ENCODE measurements around the gene SH2B3.
"Not testable (repeated sequence)": the region's sequence is repeated elsewhere in the genome, so short reads cannot be mapped to it uniquely, and the experiment has no call there.

Gene SH2B3

GRCh38 chr12:111458546-111459172, 52.9 kb downstream of the SH2B3 start:
- Histone ChIP-seq H3K4me3 (ENCODE audit: low read depth, low read length) (no peak overlapping the region), H3K27me3 (ENCODE audit: insufficient read depth, low read depth, severe bottlenecking) (no peaks in the 10 kb centered on the region), H3K36me3 (peaks cover 49% of the 10 kb centered on the region), H3K9me3 (ENCODE audit: severe bottlenecking) (no peaks in the 10 kb centered on the region), H3K27ac (no peak overlapping the region)
- no peak for DNase-seq
- TF ChIP-seq, protein P1, sequence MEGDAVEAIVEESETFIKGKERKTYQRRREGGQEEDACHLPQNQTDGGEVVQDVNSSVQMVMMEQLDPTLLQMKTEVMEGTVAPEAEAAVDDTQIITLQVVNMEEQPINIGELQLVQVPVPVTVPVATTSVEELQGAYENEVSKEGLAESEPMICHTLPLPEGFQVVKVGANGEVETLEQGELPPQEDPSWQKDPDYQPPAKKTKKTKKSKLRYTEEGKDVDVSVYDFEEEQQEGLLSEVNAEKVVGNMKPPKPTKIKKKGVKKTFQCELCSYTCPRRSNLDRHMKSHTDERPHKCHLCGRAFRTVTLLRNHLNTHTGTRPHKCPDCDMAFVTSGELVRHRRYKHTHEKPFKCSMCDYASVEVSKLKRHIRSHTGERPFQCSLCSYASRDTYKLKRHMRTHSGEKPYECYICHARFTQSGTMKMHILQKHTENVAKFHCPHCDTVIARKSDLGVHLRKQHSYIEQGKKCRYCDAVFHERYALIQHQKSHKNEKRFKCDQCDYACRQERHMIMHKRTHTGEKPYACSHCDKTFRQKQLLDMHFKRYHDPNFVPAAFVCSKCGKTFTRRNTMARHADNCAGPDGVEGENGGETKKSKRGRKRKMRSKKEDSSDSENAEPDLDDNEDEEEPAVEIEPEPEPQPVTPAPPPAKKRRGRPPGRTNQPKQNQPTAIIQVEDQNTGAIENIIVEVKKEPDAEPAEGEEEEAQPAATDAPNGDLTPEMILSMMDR (IDR thresholded peaks at IDR 0.05; ENCODE audit: low read depth, low read length) = no peak

- H3K36me3 ChIP-seq = peaks cover 53% of the 10 kb centered on the region
- not testable (repeated sequence) for H3K9me3 ChIP-seq (ENCODE audit: severe bottlenecking); H3K27ac ChIP-seq; DNase-seq; H3K27me3 ChIP-seq (ENCODE audit: insufficient read depth, low read depth, severe bottlenecking); H3K4me3 ChIP-seq (ENCODE audit: low read depth, low read length)
These were observed 54.4 kb downstream of the SH2B3 start for GRCh38 chr12:111460111-111460510.

- TF ChIP-seq, protein P1 (IDR thresholded peaks at IDR 0.05; ENCODE audit: low read depth, low read length) = no peak
- Histone ChIP-seq H3K4me3 (ENCODE audit: low read depth, low read length) (no peak overlapping the region), H3K36me3 (peaks cover 39% of the 10 kb centered on the region), H3K9me3 (ENCODE audit: severe bottlenecking) (no peaks in the 10 kb centered on the region), H3K27me3 (ENCODE audit: insufficient read depth, low read depth, severe bottlenecking) (no peaks in the 10 kb centered on the region), H3K27ac (no peak overlapping the region)
- DNase-seq = no peak
These were observed 56.6 kb downstream of the SH2B3 start for GRCh38 chr12:111462210-111462769.

DNA sequence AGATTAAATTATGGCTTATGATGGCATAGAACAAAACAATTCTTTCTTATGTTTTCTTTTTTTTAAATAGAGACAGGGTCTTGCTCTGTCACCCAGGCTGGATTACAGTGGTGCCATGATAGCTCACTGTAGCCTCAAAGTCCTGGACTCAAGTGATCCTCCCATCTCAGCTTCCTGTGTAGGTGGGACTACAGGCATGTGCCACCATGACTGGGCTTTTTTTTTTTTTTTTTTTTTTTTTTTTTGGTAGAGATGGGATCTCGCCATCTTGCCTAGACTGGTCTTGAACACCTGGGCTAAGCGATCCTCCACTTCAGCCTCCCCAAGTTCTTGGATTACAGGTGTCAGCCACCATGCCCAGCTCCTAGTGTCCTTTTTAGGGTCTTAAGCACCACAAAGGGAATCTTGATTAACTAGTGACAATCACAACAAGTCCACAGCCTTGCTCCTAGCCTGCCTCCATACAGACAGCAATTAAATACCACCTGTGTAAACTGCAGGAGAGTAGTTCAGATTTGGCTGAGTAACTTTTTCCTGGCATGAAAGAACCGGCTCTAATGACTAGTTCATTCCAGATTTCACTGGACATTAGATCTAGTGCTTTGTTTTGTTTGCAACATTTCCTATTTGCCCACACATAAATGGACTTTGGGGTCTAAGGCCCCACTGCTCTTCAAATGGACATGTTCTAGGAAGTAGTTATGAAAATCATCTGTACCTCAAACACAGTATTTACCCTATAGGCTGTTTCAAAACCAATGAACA, 61.6 kb downstream of the SH2B3 start:
- Histone ChIP-seq H3K4me3 (ENCODE audit: low read depth, low read length) (no peak overlapping the region), H3K9me3 (ENCODE audit: severe bottlenecking) (no peaks in the 10 kb centered on the region), H3K27ac (no peak overlapping the region), H3K36me3 (peaks cover 44% of the 10 kb centered on the region), H3K27me3 (ENCODE audit: insufficient read depth, low read depth, severe bottlenecking) (no peaks in the 10 kb centered on the region)
- no peak for DNase-seq
- TF ChIP-seq, protein P1 (IDR thresholded peaks at IDR 0.05; ENCODE audit: low read depth, low read length) = no peak

- peaks cover 44% of the 10 kb centered on the region for H3K36me3 ChIP-seq
- no peak for DNase-seq
- TF ChIP-seq, protein P1 (IDR thresholded peaks at IDR 0.05; ENCODE audit: low read depth, low read length) = no peak
- H3K27ac ChIP-seq = no peak overlapping the region
- no peaks in the 10 kb centered on the region for H3K9me3 ChIP-seq (ENCODE audit: severe bottlenecking)
- H3K27me3 ChIP-seq (ENCODE audit: insufficient read depth, low read depth, severe bottlenecking) = no peaks in the 10 kb centered on the region
- H3K4me3 ChIP-seq (ENCODE audit: low read depth, low read length) = no peak overlapping the region
These were observed 62.1 kb downstream of the SH2B3 start for GRCh38 chr12:111467857-111468241.

GRCh38 chr12:111469401-111469800, 63.7 kb downstream of the SH2B3 start:
- Histone ChIP-seq H3K4me3 (ENCODE audit: low read depth, low read length) (no peak overlapping the region), H3K9me3 (ENCODE audit: severe bottlenecking) (no peaks in the 10 kb centered on the region), H3K27ac (no peak overlapping the region), H3K36me3 (peaks cover 36% of the 10 kb centered on the region), H3K27me3 (ENCODE audit: insufficient read depth, low read depth, severe bottlenecking) (no peaks in the 10 kb centered on the region)
- DNase-seq = no peak
- TF ChIP-seq, protein P1 (IDR thresholded peaks at IDR 0.05; ENCODE audit: low read depth, low read length) = no peak

Data from WERI-Rb-1 (cell line).